Activated naive CD4-positive, alpha-beta T cell treated with anti-CD3 and anti-CD28 coated beads, Interleukin-2, amount 10 ng/mL, durations not matched to agents 7 days and 5 days (primary cell): Measurements from ENCODE around the gene LBR.
A peak's percentile ranks its signal among the peaks of the same experiment; 100 is the strongest.

Experiments used
- CTCF ChIA-PET: fragments of 350-600 bp; sonication (Branson Sonifier 250); formaldehyde crosslinking; loops from one replicate; lab custom pipeline; 2021; ENCODE audit warnings: antibody characterized with exemption; lab: Charles Lee
- DNase-seq: peaks from one replicate; pipeline ENCODE4 v3.0.0-alpha.2; 2020
- H3K27ac Mint-ChIP-seq: one replicate; pipeline ENCODE4 v1.8.0; 2021; ENCODE audit warnings: mild to moderate bottlenecking, moderate library complexity, mixed read lengths
- H3K27me3 Mint-ChIP-seq: one replicate; pipeline ENCODE4 v1.8.0; 2021; ENCODE audit warnings: mild to moderate bottlenecking, mixed read lengths
- H3K36me3 Mint-ChIP-seq: one replicate; pipeline ENCODE4 v1.8.0; 2021; ENCODE audit warnings: mixed read lengths
- H3K4me1 Mint-ChIP-seq: one replicate; pipeline ENCODE4 v1.8.0; 2021; ENCODE audit warnings: mixed read lengths
- H3K4me3 Mint-ChIP-seq: one replicate; pipeline ENCODE4 v1.8.0; 2021; ENCODE audit warnings: mild to moderate bottlenecking, moderate library complexity, mixed read lengths
- H3K9me3 Mint-ChIP-seq: one replicate; pipeline ENCODE4 v1.8.0; 2021; ENCODE audit warnings: mixed read lengths

The LBR gene

GRCh38 chr1:225428881-225429455 lies 1.1 kb upstream of the LBR start:
- H3K4me3 Mint-ChIP-seq = peak overlapping the region; percentile 89
- peaks cover 14% of the 10 kb centered on the region for H3K27me3 Mint-ChIP-seq
- CTCF ChIA-PET = interaction anchor here (0.6 to 4.9 kb wide), 5 partner anchors 12 to 934 kb away, joined by 3 to 18 read pairs (median 4); no protein-coding TSS in a partner anchor
- H3K9me3 Mint-ChIP-seq = peaks cover 7% of the 10 kb centered on the region
- peaks cover 9% of the 10 kb centered on the region for H3K36me3 Mint-ChIP-seq
- no peak for DNase-seq
- peaks cover 42% of the 10 kb centered on the region for H3K4me1 Mint-ChIP-seq
- peak overlapping the region; percentile 94 for H3K27ac Mint-ChIP-seq

- Mint-ChIP-seq H3K4me1 (peaks cover 49% of the 10 kb centered on the region), H3K27ac (peak overlapping the region; percentile 94)
These were observed 436 bp upstream of the LBR start for GRCh38 chr1:225428068-225428880.

GRCh38 chr1:225426395-225427234 lies 1.2 kb downstream of the LBR start:
- Mint-ChIP-seq H3K4me1 (peaks cover 65% of the 10 kb centered on the region), H3K4me3 (peak overlapping the region; percentile 89), H3K9me3 (no peaks in the 10 kb centered on the region), H3K36me3 (peaks cover 30% of the 10 kb centered on the region), H3K27me3 (no peaks in the 10 kb centered on the region), H3K27ac (peak overlapping the region; percentile 88)
- peak; percentile 64 for DNase-seq
- CTCF ChIA-PET = interaction anchor here (1.0 to 2.5 kb wide), 2 partner anchors 13 to 48 kb away, joined by 4 to 11 read pairs; no protein-coding TSS in a partner anchor

More at GRCh38 chr1:225428068-225428880, 436 bp upstream of the LBR start:
- CTCF ChIA-PET = interaction anchor here (0.6 to 4.9 kb wide), 5 partner anchors 13 to 933 kb away, joined by 3 to 18 read pairs (median 4); no protein-coding TSS in a partner anchor
- DNase-seq = peak; percentile 93
- Mint-ChIP-seq H3K27me3 (peaks cover 8% of the 10 kb centered on the region), H3K36me3 (peaks cover 15% of the 10 kb centered on the region), H3K9me3 (peaks cover 7% of the 10 kb centered on the region), H3K4me3 (peak overlapping the region; percentile 89)

- Mint-ChIP-seq H3K36me3 (peaks cover 35% of the 10 kb centered on the region), H3K27ac (peak overlapping the region; percentile 88), H3K4me3 (peak overlapping the region; percentile 89), H3K9me3 (no peaks in the 10 kb centered on the region), H3K4me1 (peaks cover 66% of the 10 kb centered on the region), H3K27me3 (no peaks in the 10 kb centered on the region)
- CTCF ChIA-PET = interaction anchor here (0.9 to 2.5 kb wide), 4 partner anchors 10 to 42 kb away, joined by 3 to 13 read pairs (median 8); no protein-coding TSS in a partner anchor
- DNase-seq = no peak
These were observed 2.5 kb downstream of the LBR start for GRCh38 chr1:225425201-225425786.

- Mint-ChIP-seq H3K4me1 (peaks cover 63% of the 10 kb centered on the region), H3K27ac (peak overlapping the region; percentile 88), H3K36me3 (peaks cover 38% of the 10 kb centered on the region), H3K4me3 (peak overlapping the region; percentile 89), H3K9me3 (no peaks in the 10 kb centered on the region), H3K27me3 (no peaks in the 10 kb centered on the region)
- CTCF ChIA-PET = interaction anchor here (0.9 to 2.5 kb wide), 3 partner anchors 9 to 21 kb away, joined by 4 to 13 read pairs (median 11); no protein-coding TSS in a partner anchor
- DNase-seq = no peak
These were observed 3.2 kb downstream of the LBR start for GRCh38 chr1:225424562-225425200.

GRCh38 chr1:225423518-225423855 lies 4.4 kb downstream of the LBR start:
- Mint-ChIP-seq H3K36me3 (peaks cover 45% of the 10 kb centered on the region), H3K4me3 (no peak overlapping the region), H3K9me3 (no peaks in the 10 kb centered on the region), H3K27me3 (no peaks in the 10 kb centered on the region), H3K4me1 (peaks cover 60% of the 10 kb centered on the region), H3K27ac (peak overlapping the region; percentile 22)
- CTCF ChIA-PET = no interaction called here
- no peak for DNase-seq

GRCh38 chr1:225422795-225423517 lies 4.9 kb downstream of the LBR start:
- DNase-seq = no peak
- Mint-ChIP-seq H3K4me3 (no peak overlapping the region), H3K27ac (peak overlapping the region; percentile 64), H3K36me3 (peaks cover 49% of the 10 kb centered on the region), H3K4me1 (peaks cover 60% of the 10 kb centered on the region), H3K9me3 (no peaks in the 10 kb centered on the region), H3K27me3 (no peaks in the 10 kb centered on the region)
- CTCF ChIA-PET = no interaction called here

- Mint-ChIP-seq H3K36me3 (peaks cover 55% of the 10 kb centered on the region), H3K27ac (peak overlapping the region; percentile 42), H3K4me1 (peaks cover 63% of the 10 kb centered on the region), H3K9me3 (no peaks in the 10 kb centered on the region), H3K4me3 (no peak overlapping the region), H3K27me3 (no peaks in the 10 kb centered on the region)
- DNase-seq = no peak
- CTCF ChIA-PET = no interaction called here
These were observed 5.7 kb downstream of the LBR start for GRCh38 chr1:225422031-225422605.

- peaks cover 70% of the 10 kb centered on the region for H3K36me3 Mint-ChIP-seq
- CTCF ChIA-PET = no interaction called here
- H3K9me3 Mint-ChIP-seq = no peaks in the 10 kb centered on the region
- no peaks in the 10 kb centered on the region for H3K27me3 Mint-ChIP-seq
- H3K4me3 Mint-ChIP-seq = no peak overlapping the region
- H3K4me1 Mint-ChIP-seq = peaks cover 38% of the 10 kb centered on the region
- DNase-seq = no peak
- no peak overlapping the region for H3K27ac Mint-ChIP-seq
These were observed 9.2 kb downstream of the LBR start for GRCh38 chr1:225418598-225418997.

GRCh38 chr1:225418059-225418458 lies 9.8 kb downstream of the LBR start:
- CTCF ChIA-PET = no interaction called here
- Mint-ChIP-seq H3K4me1 (peaks cover 32% of the 10 kb centered on the region), H3K27ac (no peak overlapping the region), H3K36me3 (peaks cover 68% of the 10 kb centered on the region), H3K27me3 (no peaks in the 10 kb centered on the region), H3K4me3 (no peak overlapping the region), H3K9me3 (no peaks in the 10 kb centered on the region)
- no peak for DNase-seq

GRCh38 chr1:225415967-225416745 lies 11.7 kb downstream of the LBR start:
- H3K4me3 Mint-ChIP-seq = no peak overlapping the region
- peaks cover 74% of the 10 kb centered on the region for H3K36me3 Mint-ChIP-seq
- no peaks in the 10 kb centered on the region for H3K27me3 Mint-ChIP-seq
- CTCF ChIA-PET = interaction anchor here (1.1 kb wide), 1 partner anchor 9 kb away, joined by 4 read pairs; no protein-coding TSS in a partner anchor
- DNase-seq = no peak
- H3K4me1 Mint-ChIP-seq = peaks cover 19% of the 10 kb centered on the region
- no peak overlapping the region for H3K27ac Mint-ChIP-seq
- H3K9me3 Mint-ChIP-seq = no peaks in the 10 kb centered on the region

GRCh38 chr1:225415307-225415706 lies 12.5 kb downstream of the LBR start:
- Mint-ChIP-seq H3K9me3 (no peaks in the 10 kb centered on the region), H3K4me1 (peaks cover 15% of the 10 kb centered on the region), H3K27ac (no peak overlapping the region), H3K27me3 (no peaks in the 10 kb centered on the region), H3K36me3 (peaks cover 73% of the 10 kb centered on the region), H3K4me3 (no peak overlapping the region)
- no peak for DNase-seq
- CTCF ChIA-PET = interaction anchor here (1.1 kb wide), 1 partner anchor 10 kb away, joined by 4 read pairs; no protein-coding TSS in a partner anchor
